Gastrocnemius medialis (tissue), 4 donors: Measurements from ENCODE around the gene SEMA5B.

Source experiments
- CTCF ChIP-seq, 5 experiments: fragments of 450-650 bp in 3 of 5; fragments of 200-600 bp in 2 of 5; sonication (generic) in 2 of 5; IDR thresholded peaks in 4 of 5; conservative IDR thresholded peaks in 1 of 5; 1 replicate in 4 of 5; 2 replicates in 1 of 5; pipeline ENCODE4 v1.5.1; 2016 to 2019; ENCODE audit warnings: antibody characterized with exemption in 5 of 5, mild to moderate bottlenecking in 3 of 5, moderate library complexity in 3 of 5
- POLR2A ChIP-seq, 2 donors: fragments of 450-650 bp; IDR thresholded peaks; one replicate each; pipeline ENCODE4 v1.6.1; 2017; ENCODE audit warnings: antibody characterized with exemption in 2 of 2, mild to moderate bottlenecking in 2 of 2, moderate library complexity in 2 of 2

GRCh38 chr3:122915300-122916055, 112.1 kb downstream of the SEMA5B start:
- TF ChIP-seq CTCF (IDR thresholded peaks at IDR 0.05 in 4 of 5, conservative IDR thresholded peaks at IDR 0.05 in 1 of 5) (no peak), POLR2A (IDR thresholded peaks at IDR 0.05) (no peak)
